Panc1 (cell line): ENCODE results near the gene DNASE2B.

ENCODE experiments used
- CTCF ChIP-seq: fragments of 450-650 bp; IDR thresholded peaks from 2 replicates; pipeline ENCODE4 v1.5.1; 2017; ENCODE audit warnings: mild to moderate bottlenecking
- POLR2AphosphoS5 ChIP-seq: IDR thresholded peaks from 2 replicates; pipeline ENCODE4 v1.6.1; 2012; ENCODE audit warnings: mild to moderate bottlenecking, low read depth, low read length, moderate library complexity
- REST ChIP-seq, 2 experiments: IDR thresholded peaks; 2 replicates each; pipeline ENCODE4 v1.6.1; 2011 to 2012; ENCODE audit warnings: low read depth in 2 of 2, control low read depth in 1 of 2, low read length in 1 of 2, mild to moderate bottlenecking in 1 of 2, moderate library complexity in 1 of 2; ENCODE audit not compliant: insufficient read depth in 1 of 2
- TCF7L2 ChIP-seq: IDR thresholded peaks from 2 replicates; pipeline ENCODE4 v1.6.1; 2011; ENCODE audit warnings: mild to moderate bottlenecking, low read depth, low read length, inconsistent platforms

GRCh38 chr1:84434801-84435549 is 36.7 kb downstream of the DNASE2B start:
- no peak for TF ChIP-seq CTCF
- no peak for TF ChIP-seq REST (IDR thresholded peaks at IDR 0.05; ENCODE audit: insufficient read depth in 1 of 2, low read depth in 2 of 2, low read length in 1 of 2)
- no peak for TF ChIP-seq TCF7L2
- TF ChIP-seq POLR2AphosphoS5, result no peak
